ENCODE data around the gene ZNF219. TPM values are rescaled to one million over a fixed set of nuclear protein-coding genes. Genes with fewer than 3 reads are reported as not detected.

Gene ZNF219
- total and polyA plus RNA-seq, 2 of the 13 experiments (the other 11 are each of a cell fraction or from before 2014, with no cell fraction given), result 34.5 to 36.6 TPM

DNA sequence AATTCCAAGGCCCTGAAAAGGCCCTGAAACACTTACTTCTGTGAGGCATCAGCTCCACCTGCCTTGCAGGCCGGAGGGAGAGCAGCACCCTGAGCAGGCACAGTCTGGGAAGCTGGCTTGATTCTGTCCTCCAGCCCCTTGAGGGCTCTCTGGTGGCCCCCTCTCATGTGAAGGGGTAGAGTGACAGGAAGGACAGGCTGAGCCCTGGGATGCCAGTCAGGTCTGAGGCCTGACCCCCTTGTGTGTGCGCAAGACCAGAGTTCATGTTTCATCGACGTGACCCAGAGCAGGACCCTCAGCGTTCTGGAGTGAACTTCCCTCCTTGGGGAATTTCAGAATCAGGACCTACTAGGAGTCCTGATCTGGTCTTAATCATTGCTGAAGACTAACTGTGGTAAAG is 39.6 kb downstream of the ZNF219 start:
- Histone ChIP-seq H3K9ac (ENCODE audit: insufficient read depth, low read depth, low read length) (peak overlapping the region; percentile 6; the same call in 1 of the 2 replicates), H4K20me1 (ENCODE audit: insufficient read depth, low read length) (no peaks in the 10 kb centered on the region), H3K27ac (ENCODE audit: extremely low read length, insufficient read depth, low read length) (peak overlapping the region; percentile 43), H3K36me3 (replicated peaks in 1 of 2; ENCODE audit: control insufficient read depth in 1 of 2, insufficient read depth in 2 of 2, low read length in 2 of 2) (no peaks in the 10 kb centered on the region), H3K27me3 (ENCODE audit: control insufficient read depth in 1 of 2, insufficient read depth in 2 of 2, low read length in 2 of 2) (no peaks in the 10 kb centered on the region), H3K4me2 (ENCODE audit: low read depth, low read length) (peak overlapping the region; percentile 19; the same call in 1 of the 2 replicates), H2AFZ (ENCODE audit: low read length) (no peak overlapping the region), H3K79me2 (ENCODE audit: insufficient read depth, low read length) (no peaks in the 10 kb centered on the region), H3K9me3 (ENCODE audit: low read length) (no peaks in the 10 kb centered on the region), H3K4me3 (replicated peaks in 1 of 3; ENCODE audit: insufficient read depth in 1 of 3, low read depth in 2 of 3, low read length in 3 of 3) (no peak overlapping the region), H3K4me1 (ENCODE audit: insufficient read depth, low read length) (peaks cover 99% of the 10 kb centered on the region)
- CTCF ChIA-PET (ENCODE audit: low intra/inter-chr PET ratio, low total read pairs), result interaction anchor here (0.9 to 1.9 kb wide), 2 partner anchors 34 to 44 kb away, joined by 3 to 5 read pairs; no protein-coding TSS in a partner anchor
- intact Hi-C loops (cut with micrococcal nuclease; ENCODE audit: unreplicated experiment) (loop anchor here (5.0 kb wide), 1 partner anchor 377 kb away; the partner anchor contains the start of gene RNASE4), in situ Hi-C loops (cut with HindIII; ENCODE audit: extremely low pct_ligation_motif_present, low pct_unique_long_range_greater_than_20kb) (no loop called here)
- WGBS (ENCODE audit: low lambda C conversion rate), result 26% methylated on average over 5 of the region's 5 CpGs
- no peak for FAIRE-seq
- BruUV-seq (replicated peaks), result no TSS peak
- no peak for DNase-seq (ENCODE audit: low spot score)
- ATAC-seq, result no peak
- POLR2A ChIA-PET, result interaction anchor here (1.3 to 4.3 kb wide), 3 partner anchors 10 to 44 kb away, joined by 7 to 77 read pairs (median 7); partner anchors contain the start of gene ARHGEF40
- TF ChIP-seq ETV5 (CRISPR knock-in tag; IDR thresholded peaks at IDR 0.05; ENCODE audit: borderline replicate concordance), result peak; percentile 35; the same call in 1 of the 2 replicates
- TF ChIP-seq REXO4 (CRISPR knock-in tag; IDR thresholded peaks at IDR 0.05; ENCODE audit: borderline replicate concordance), result no peak
- peak; percentile 34; the same call in 1 of the 2 replicates for TF ChIP-seq SALL1 (CRISPR knock-in tag; IDR thresholded peaks at IDR 0.05)
- 0 out of 2 replicates have a peak, but pooled peaks have one; percentile 23 for TF ChIP-seq PHF21A (CRISPR knock-in tag; IDR thresholded peaks at IDR 0.05)
- TF ChIP-seq, protein P1, sequence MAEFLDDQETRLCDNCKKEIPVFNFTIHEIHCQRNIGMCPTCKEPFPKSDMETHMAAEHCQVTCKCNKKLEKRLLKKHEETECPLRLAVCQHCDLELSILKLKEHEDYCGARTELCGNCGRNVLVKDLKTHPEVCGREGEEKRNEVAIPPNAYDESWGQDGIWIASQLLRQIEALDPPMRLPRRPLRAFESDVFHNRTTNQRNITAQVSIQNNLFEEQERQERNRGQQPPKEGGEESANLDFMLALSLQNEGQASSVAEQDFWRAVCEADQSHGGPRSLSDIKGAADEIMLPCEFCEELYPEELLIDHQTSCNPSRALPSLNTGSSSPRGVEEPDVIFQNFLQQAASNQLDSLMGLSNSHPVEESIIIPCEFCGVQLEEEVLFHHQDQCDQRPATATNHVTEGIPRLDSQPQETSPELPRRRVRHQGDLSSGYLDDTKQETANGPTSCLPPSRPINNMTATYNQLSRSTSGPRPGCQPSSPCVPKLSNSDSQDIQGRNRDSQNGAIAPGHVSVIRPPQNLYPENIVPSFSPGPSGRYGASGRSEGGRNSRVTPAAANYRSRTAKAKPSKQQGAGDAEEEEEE (CRISPR knock-in tag; IDR thresholded peaks at IDR 0.05; ENCODE audit: borderline replicate concordance), result no peak
- 0 out of 2 replicates have a peak, but pooled peaks have one; percentile 42 for TF ChIP-seq MED1 (CRISPR knock-in tag; IDR thresholded peaks at IDR 0.05)
- TF ChIP-seq, protein P2, sequence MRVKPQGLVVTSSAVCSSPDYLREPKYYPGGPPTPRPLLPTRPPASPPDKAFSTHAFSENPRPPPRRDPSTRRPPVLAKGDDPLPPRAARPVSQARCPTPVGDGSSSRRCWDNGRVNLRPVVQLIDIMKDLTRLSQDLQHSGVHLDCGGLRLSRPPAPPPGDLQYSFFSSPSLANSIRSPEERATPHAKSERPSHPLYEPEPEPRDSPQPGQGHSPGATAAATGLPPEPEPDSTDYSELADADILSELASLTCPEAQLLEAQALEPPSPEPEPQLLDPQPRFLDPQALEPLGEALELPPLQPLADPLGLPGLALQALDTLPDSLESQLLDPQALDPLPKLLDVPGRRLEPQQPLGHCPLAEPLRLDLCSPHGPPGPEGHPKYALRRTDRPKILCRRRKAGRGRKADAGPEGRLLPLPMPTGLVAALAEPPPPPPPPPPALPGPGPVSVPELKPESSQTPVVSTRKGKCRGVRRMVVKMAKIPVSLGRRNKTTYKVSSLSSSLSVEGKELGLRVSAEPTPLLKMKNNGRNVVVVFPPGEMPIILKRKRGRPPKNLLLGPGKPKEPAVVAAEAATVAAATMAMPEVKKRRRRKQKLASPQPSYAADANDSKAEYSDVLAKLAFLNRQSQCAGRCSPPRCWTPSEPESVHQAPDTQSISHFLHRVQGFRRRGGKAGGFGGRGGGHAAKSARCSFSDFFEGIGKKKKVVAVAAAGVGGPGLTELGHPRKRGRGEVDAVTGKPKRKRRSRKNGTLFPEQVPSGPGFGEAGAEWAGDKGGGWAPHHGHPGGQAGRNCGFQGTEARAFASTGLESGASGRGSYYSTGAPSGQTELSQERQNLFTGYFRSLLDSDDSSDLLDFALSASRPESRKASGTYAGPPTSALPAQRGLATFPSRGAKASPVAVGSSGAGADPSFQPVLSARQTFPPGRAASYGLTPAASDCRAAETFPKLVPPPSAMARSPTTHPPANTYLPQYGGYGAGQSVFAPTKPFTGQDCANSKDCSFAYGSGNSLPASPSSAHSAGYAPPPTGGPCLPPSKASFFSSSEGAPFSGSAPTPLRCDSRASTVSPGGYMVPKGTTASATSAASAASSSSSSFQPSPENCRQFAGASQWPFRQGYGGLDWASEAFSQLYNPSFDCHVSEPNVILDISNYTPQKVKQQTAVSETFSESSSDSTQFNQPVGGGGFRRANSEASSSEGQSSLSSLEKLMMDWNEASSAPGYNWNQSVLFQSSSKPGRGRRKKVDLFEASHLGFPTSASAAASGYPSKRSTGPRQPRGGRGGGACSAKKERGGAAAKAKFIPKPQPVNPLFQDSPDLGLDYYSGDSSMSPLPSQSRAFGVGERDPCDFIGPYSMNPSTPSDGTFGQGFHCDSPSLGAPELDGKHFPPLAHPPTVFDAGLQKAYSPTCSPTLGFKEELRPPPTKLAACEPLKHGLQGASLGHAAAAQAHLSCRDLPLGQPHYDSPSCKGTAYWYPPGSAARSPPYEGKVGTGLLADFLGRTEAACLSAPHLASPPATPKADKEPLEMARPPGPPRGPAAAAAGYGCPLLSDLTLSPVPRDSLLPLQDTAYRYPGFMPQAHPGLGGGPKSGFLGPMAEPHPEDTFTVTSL (CRISPR knock-in tag; IDR thresholded peaks at IDR 0.05; ENCODE audit: borderline replicate concordance), result 0 out of 2 replicates have a peak, but pooled peaks have one; percentile 31
- no peak for TF ChIP-seq CHCHD3 (CRISPR knock-in tag; IDR thresholded peaks at IDR 0.05)
- TF ChIP-seq, protein P3, sequence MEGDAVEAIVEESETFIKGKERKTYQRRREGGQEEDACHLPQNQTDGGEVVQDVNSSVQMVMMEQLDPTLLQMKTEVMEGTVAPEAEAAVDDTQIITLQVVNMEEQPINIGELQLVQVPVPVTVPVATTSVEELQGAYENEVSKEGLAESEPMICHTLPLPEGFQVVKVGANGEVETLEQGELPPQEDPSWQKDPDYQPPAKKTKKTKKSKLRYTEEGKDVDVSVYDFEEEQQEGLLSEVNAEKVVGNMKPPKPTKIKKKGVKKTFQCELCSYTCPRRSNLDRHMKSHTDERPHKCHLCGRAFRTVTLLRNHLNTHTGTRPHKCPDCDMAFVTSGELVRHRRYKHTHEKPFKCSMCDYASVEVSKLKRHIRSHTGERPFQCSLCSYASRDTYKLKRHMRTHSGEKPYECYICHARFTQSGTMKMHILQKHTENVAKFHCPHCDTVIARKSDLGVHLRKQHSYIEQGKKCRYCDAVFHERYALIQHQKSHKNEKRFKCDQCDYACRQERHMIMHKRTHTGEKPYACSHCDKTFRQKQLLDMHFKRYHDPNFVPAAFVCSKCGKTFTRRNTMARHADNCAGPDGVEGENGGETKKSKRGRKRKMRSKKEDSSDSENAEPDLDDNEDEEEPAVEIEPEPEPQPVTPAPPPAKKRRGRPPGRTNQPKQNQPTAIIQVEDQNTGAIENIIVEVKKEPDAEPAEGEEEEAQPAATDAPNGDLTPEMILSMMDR (CRISPR knock-in tag; IDR thresholded peaks at IDR 0.05), result peak; percentile 24; the same call in 1 of the 2 replicates
- 0 out of 2 replicates have a peak, but pooled peaks have one; percentile 46 for TF ChIP-seq ZNF777 (CRISPR knock-in tag; IDR thresholded peaks at IDR 0.05)
- TF ChIP-seq HOXA3 (CRISPR knock-in tag; IDR thresholded peaks at IDR 0.05), result peak; percentile 63; the same call in 1 of the 2 replicates

Measured in HepG2 (cell line).